Measurements from ENCODE around the gene CDKL1. TPM values are rescaled to one million over a fixed set of nuclear protein-coding genes. Genes with fewer than 3 reads are reported as not detected.
"Not testable (repeated sequence)": the region's sequence is repeated elsewhere in the genome, so short reads cannot be mapped to it uniquely, and the experiment has no call there.

The CDKL1 gene
- total RNA-seq, 4 donors from 2014 or later, result 15.3 to 36.8 (median 28.2) TPM

- Histone ChIP-seq H3K27me3 (no peaks in the 10 kb centered on the region), H3K4me3 (no peak overlapping the region), H3K27ac (no peak overlapping the region), H3K9me3 (no peaks in the 10 kb centered on the region), H3K36me3 (peaks cover 0 to 10% (median 0%) of the 10 kb centered on the region in 4 donors), H3K4me1 (no peaks in the 10 kb centered on the region)
- no peak for DNase-seq
- 77 to 97% methylated on average over 3 to 6 of the region's 6 CpGs for WGBS, 2 donors (ENCODE audit: low coverage in 1 of 2)
- TF ChIP-seq POLR2AphosphoS5 (IDR thresholded peaks at IDR 0.05) (no peak), EP300 (IDR thresholded peaks at IDR 0.05; ENCODE audit: low read depth) (no peak), POLR2A (IDR thresholded peaks at IDR 0.05) (no peak), CTCF (IDR thresholded peaks at IDR 0.05) (no peak)
- in situ Hi-C loops (cut with MboI; ENCODE audit: low pct_ligation_motif_present in 1 of 4, low pct_unique_long_range_greater_than_20kb in 1 of 4, low sequenced_read_pairs in 3 of 4) (no loop called here), intact Hi-C loops (cut with DNase I; ENCODE audit: low total_unique reads) (no loop called here)
Observed at GRCh38 chr14:50357124-50357523, 39.6 kb downstream of the CDKL1 start.

- intact Hi-C loops (cut with DNase I; ENCODE audit: low total_unique reads); H3K27me3 ChIP-seq; DNase-seq; in situ Hi-C loops (cut with MboI; ENCODE audit: low pct_ligation_motif_present in 1 of 4, low pct_unique_long_range_greater_than_20kb in 1 of 4, low sequenced_read_pairs in 3 of 4); H3K27ac ChIP-seq; H3K9me3 ChIP-seq; H3K4me1 ChIP-seq; H3K4me3 ChIP-seq: not testable (repeated sequence)
- 90 to 97% methylated on average over 3 of the region's 3 CpGs for WGBS, 2 donors (ENCODE audit: low coverage in 1 of 2)
- peaks cover 0 to 10% (median 0%) of the 10 kb centered on the region in 4 donors for H3K36me3 ChIP-seq
Observed at GRCh38 chr14:50356283-50356682, 40.4 kb downstream of the CDKL1 start.

GRCh38 chr14:50355692-50356091, 41.0 kb downstream of the CDKL1 start:
- Histone ChIP-seq H3K4me1 (no peaks in the 10 kb centered on the region), H3K9me3 (no peaks in the 10 kb centered on the region), H3K36me3 (peaks cover 0 to 10% (median 0%) of the 10 kb centered on the region in 4 donors), H3K4me3 (no peak overlapping the region), H3K27me3 (no peaks in the 10 kb centered on the region), H3K27ac (no peak overlapping the region)
- in situ Hi-C loops (cut with MboI; ENCODE audit: low pct_ligation_motif_present in 1 of 4, low pct_unique_long_range_greater_than_20kb in 1 of 4, low sequenced_read_pairs in 3 of 4) (no loop called here), intact Hi-C loops (cut with DNase I; ENCODE audit: low total_unique reads) (no loop called here)
- no peak for DNase-seq
- 76 to 83% methylated on average over 1 of the region's 1 CpG for WGBS, 2 donors (ENCODE audit: low coverage in 1 of 2)
- TF ChIP-seq POLR2AphosphoS5 (IDR thresholded peaks at IDR 0.05), result no peak
- no peak for TF ChIP-seq CTCF (IDR thresholded peaks at IDR 0.05)
- no peak for TF ChIP-seq EP300 (IDR thresholded peaks at IDR 0.05; ENCODE audit: low read depth)
- no peak for TF ChIP-seq POLR2A (IDR thresholded peaks at IDR 0.05)

- 0 to 63% methylated on average over 1 of the region's 1 CpG for WGBS, 2 donors (ENCODE audit: low coverage in 1 of 2)
- no peaks in the 10 kb centered on the region for H3K9me3 ChIP-seq
- DNase-seq, result no peak
- no peaks in the 10 kb centered on the region for H3K27me3 ChIP-seq
- TF ChIP-seq POLR2AphosphoS5 (IDR thresholded peaks at IDR 0.05), result no peak
- TF ChIP-seq POLR2A (IDR thresholded peaks at IDR 0.05), result no peak
- TF ChIP-seq EP300 (IDR thresholded peaks at IDR 0.05; ENCODE audit: low read depth), result no peak
- no peak for TF ChIP-seq CTCF (IDR thresholded peaks at IDR 0.05)
- intact Hi-C loops (cut with DNase I; ENCODE audit: low total_unique reads) (loop anchor here (5.0 kb wide), 1 partner anchor 43 kb away; the partner anchor contains the start of gene CDKL1), in situ Hi-C loops (cut with MboI; ENCODE audit: low pct_ligation_motif_present in 1 of 4, low pct_unique_long_range_greater_than_20kb in 1 of 4, low sequenced_read_pairs in 3 of 4) (no loop called here)
- peaks cover 0 to 10% (median 0%) of the 10 kb centered on the region in 4 donors for H3K36me3 ChIP-seq
- H3K4me3 ChIP-seq, result no peak overlapping the region
- no peak overlapping the region for H3K27ac ChIP-seq
- H3K4me1 ChIP-seq, result no peaks in the 10 kb centered on the region
Observed at GRCh38 chr14:50354527-50354926, 42.2 kb downstream of the CDKL1 start.

- Histone ChIP-seq H3K36me3 (peaks cover 0 to 9% (median 0%) of the 10 kb centered on the region in 4 donors), H3K27ac (no peak overlapping the region), H3K4me3 (no peak overlapping the region), H3K9me3 (no peaks in the 10 kb centered on the region), H3K27me3 (no peaks in the 10 kb centered on the region), H3K4me1 (peaks cover 0 to 5% (median 0%) of the 10 kb centered on the region in 4 donors)
- intact Hi-C loops (cut with DNase I; ENCODE audit: low total_unique reads), result loop anchor here (5.0 kb wide), 1 partner anchor 44 kb away; the partner anchor contains the start of gene CDKL1
- DNase-seq, result no peak
- in situ Hi-C loops (cut with MboI; ENCODE audit: low pct_ligation_motif_present in 1 of 4, low pct_unique_long_range_greater_than_20kb in 1 of 4, low sequenced_read_pairs in 3 of 4), result no loop called here
- TF ChIP-seq EP300 (IDR thresholded peaks at IDR 0.05; ENCODE audit: low read depth) (no peak), POLR2A (IDR thresholded peaks at IDR 0.05) (no peak), CTCF (IDR thresholded peaks at IDR 0.05) (no peak), POLR2AphosphoS5 (IDR thresholded peaks at IDR 0.05) (no peak)
- WGBS, 2 donors (ENCODE audit: low coverage in 1 of 2), result 84 to 91% methylated on average over 4 of the region's 4 CpGs
Observed at GRCh38 chr14:50353126-50353525, 43.6 kb downstream of the CDKL1 start.
